Dedifferentiated amniotic fluid mesenchymal stem cell (primary cell): ENCODE results near the gene TTC28.

Experiments
- DNase-seq: peaks from one replicate; pipeline ENCODE4 v3.0.0-alpha.2; 2016; ENCODE audit errors: extremely low spot score

The TTC28 gene

DNA sequence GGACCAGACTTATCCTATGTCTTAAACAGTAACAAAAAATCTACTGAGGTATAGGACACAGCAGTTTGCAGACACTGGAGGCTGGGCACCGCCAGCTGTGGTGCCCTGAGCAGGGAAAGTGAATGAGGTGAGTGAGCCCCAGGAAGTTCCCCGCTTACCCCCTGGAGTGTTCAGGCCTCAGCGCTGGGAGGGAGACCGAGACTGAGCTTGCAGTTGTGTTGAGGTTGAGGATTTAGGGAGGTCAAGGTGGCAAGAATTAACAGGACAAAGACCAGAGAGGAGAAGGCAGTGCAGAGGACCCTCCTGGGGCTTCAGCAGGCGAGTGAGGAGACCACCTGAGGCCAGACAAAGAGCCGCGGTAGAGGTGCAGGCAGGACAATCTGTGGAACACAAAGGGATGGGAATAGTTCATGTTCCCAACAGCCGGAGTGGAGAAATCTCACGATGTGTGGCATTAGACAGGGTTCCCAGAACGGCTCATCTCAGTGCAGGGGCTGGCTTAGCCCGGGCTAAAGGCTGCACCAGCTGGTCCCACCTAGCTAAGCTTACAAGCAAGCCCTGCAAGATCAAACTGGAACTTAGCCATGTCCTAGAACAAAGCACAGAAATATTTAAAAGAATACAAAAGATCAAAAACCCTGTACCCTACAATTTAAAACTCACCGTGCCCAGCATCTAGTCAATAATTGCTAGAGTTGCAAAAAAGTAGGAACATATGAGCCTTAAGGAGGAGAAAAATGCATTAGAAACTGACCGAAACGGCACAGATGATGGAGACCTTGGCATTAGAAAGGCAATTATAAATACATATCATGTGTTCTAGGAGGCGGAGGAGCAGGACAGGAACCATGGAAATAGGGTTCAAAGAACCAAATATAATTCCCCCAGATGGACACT lies 713.2 kb downstream of the TTC28 start:
- DNase-seq = no peak

DNA sequence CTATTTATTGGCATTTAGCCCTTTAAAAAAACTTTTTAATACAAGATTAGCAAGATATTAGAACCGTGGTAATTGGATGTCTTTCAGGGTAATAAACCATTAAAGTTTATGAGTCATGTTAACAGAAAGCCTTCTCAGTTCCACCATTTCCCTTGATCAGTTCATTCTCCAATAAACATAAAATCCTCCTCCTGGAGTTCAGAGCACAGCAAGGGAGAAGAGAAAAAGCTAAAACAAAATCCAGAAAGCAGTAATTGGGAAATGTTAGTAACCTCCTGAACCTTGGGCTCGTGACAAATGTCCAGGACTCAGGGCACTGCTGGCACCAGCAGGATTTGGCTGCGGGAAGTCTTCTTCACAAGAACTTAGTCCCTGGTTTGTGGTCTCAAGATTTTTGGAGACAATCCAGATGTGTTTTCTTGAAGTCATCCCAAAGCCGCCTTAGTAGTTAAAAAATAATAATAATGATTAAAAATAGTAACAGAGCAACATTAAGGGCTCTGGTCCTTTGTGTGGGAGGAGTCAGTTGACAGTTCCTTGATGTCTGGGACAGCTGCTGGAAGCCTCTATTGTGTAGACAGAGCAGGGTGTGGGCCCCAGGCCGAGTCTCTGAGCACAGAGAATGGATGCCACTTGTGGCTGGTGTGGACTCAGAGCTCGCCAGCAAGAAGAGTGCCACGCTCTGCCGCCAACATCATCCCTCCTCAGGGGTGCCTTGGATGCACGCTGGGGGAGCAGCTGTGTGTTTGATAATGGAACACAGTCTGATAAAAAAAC lies 717.2 kb downstream of the TTC28 start:
- no peak for DNase-seq

DNA sequence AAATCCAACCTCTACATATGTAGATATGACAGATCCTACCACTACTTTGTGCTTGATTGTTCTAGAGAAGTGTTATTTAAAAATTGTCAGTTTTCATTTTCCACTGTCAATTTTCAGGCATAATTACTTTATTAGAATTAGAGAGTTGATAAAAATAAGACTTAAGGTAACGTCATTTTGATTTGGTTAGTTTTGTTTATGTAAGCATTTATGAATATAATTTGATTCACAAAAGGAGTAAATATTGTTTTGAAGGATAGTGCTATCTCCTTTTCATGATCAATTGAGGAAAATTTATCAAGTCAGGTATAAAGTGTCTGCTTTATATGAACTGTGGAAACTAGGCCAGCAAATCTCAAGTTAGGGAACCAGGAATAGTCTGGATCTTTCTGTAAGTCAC lies 718.0 kb downstream of the TTC28 start:
- DNase-seq = no peak

DNA sequence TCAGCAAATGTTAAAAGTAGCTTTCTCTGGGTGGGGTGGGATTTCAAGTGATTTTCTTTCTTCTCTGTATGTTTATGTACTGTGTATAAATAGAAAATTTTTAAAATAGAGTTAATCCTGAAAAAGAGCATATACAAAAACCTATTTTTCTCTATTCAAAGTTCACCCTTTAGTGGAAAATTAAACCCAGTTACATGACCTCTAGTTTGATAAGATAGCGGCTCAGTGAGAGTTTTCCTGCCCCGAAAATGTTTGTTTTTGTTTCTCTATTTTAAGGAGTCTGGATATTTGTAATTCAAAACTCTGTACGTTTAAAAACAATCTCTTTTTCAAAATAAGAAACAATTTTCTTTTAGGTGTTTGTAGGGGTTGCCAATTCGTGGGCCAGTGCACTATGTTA lies 718.5 kb downstream of the TTC28 start:
- DNase-seq = no peak

DNA sequence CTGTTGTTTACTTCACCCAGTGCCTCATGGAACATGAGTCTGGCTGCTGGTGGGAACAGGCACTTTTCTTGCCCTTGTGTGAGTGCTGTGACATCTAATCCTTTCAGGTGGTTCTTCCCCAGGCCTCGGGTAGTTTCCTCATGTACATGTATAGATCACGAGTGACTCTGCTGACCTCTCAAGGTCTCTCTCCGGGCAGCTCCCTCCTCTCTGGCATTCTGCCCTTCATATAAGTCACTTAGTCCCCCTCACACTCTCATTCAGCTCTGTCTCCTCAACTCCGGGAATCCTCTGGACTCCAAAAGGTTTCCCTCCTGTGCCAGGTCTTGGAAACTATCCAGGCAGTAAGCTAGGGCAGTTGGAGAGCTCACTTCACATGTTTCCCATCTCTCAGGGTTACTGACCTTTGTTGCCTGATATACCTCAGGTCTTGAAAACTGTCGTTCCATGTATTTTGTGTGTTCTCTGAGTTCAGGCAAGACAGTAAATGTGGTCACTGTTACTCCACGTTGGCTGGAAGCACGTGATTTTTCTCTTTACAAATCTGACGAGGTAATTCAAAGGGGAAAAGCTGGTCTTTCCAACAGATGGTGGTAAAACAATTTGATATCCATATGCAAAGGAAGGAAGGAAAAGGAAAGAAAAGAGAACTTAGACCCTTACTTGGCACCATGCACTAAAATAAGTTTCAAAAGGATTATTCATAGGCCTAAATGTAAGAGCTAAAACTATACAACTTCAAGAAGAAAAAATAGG lies 720.1 kb downstream of the TTC28 start:
- no peak for DNase-seq

DNA sequence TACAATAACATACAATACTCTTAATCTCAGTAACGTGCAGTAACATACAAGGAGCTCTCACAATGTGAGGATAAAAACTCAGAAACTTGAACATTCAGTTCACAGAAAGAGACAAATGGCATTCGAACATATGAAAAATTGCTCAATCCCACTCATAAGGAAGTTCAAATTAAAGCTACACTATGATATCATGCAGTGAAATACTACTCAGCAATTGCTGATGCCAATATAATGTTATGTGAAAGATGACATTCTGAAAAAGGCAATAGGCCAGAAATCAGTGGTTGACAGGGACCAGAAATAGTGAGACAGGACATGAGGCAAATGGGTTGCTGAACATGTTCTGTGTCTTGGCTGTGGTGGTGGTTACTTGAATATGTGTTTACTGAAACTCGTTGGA lies 726.9 kb downstream of the TTC28 start:
- peak; percentile 57 for DNase-seq

DNA sequence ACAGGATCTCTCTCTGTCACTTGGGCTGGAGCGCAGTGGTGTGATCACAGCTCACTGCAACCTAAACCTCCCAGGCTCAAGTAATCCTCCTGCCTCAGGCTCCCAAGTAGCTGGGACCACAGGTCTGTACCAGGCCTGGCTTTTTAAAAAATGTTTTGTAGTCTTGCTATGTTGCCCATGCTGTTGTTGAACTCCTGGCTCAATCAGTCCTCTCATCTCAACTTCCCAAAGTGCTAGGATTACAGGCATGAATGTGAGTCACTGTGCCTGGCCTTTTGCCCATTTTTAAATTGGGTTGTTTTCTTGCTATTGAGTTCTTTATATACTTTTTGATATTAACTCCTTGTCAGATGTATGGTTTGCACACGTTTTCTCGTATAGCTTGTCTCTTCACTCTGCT lies 727.5 kb downstream of the TTC28 start:
- peak; percentile 65 for DNase-seq

DNA sequence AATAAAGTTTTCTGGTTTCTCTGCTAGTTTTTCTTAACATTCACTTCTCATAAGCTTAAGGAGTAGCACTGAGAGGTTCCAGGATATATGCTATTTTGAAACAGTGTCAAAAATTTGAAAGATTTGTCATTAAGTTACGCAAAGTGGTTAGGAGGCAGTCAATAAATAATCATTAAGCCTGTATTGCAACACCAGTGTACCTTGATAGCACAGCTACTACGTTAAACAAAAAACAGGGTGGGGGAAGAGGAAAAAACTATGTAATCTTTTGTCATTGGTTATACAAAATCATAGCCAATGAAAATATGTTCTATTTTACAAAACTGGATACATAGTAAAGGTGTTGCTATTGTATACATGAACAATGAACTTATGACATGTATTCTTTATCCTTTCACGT lies 730.2 kb downstream of the TTC28 start:
- no peak for DNase-seq

DNA sequence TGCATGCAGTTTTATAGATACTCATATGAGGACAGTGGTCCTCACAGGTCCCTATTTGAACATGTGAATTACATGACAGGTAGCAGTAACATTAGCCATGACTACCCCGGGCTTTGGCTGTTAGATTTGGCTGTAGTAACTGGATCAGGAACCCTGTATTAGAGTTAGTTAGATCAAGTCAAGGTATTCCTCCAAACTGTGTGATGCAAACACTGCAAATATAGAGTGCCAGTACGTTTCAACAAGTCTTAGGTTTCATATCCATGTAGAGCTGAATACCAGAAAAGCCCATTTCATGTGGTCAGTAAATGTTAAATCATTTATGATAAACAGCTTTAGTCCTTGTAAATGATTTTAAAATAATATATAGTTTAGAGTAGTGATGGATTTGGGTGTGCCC lies 731.1 kb downstream of the TTC28 start:
- DNase-seq = no peak

DNA sequence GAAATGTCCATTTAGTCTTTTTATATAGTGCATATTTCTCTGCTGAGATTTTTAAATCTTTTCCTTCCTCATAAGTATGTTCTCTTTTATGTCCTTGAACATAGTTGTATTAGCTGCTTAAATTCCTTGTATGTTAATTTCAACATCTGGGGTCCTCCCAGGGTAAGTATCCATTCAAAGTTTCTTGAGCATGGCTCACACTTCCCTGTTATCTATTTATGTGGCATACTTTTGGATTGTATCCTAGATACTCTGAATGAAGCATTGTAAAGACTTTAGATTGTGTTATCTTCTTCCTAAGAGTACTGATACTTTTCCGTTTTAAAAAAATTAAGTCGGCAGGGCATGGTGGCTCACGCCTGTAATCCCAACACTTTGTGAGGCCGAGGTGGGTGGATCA lies 732.2 kb downstream of the TTC28 start:
- DNase-seq = no peak

DNA sequence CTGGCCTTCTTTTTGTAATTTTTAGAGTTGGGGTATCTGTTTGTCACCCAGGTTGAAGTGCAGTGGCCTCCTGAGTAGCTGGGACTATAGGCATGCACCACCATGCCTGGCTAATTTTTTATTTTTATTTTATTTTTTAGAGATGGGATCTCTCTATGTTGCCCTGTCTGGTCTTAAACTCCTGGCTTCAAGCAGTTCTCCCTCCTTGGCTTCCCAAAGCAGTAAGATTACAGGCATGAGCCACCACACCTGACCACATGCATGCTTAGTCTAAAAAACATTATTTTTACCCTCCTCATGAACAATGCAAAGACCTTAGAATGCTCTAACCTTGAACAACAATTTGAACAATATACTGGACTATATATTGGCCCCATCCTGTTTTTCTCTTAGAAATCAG lies 738.5 kb downstream of the TTC28 start:
- DNase-seq = no peak

DNA sequence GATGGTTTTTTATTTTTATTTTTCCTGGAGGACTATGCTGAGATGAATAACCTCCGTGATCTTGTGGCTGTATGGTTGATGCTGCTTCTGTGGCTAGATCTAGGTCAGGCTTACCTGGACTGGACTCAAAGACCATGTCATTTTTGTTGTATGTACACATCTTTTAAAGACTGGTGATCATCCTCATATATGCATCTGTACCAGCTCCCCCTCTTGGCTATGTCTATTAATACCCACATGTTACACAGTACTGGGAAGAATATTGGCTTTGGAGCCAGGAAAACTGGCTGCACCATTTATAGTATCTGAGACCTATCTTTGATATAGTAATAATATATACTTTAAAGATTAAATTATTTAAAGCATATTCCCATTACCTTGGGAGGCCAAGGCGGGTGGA lies 742.2 kb downstream of the TTC28 start:
- DNase-seq = no peak

DNA sequence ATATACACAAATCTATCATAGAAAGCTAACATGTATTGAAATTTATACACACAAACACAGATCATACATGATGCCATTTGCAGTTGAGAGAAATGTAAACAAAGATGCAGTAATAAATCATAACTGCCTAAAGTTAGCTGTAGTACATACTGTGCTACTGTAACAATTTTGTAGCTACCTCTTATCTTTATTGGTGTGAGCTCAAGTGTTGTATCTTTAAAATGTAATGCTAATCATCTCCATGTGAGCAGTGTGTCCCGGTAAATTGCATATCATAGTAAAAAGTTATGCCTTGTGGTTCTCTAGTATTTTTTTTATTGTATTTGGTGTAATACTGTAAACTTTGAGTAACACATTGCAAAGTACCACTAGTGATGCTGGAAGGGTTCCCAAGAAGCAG lies 743.7 kb downstream of the TTC28 start:
- no peak for DNase-seq

DNA sequence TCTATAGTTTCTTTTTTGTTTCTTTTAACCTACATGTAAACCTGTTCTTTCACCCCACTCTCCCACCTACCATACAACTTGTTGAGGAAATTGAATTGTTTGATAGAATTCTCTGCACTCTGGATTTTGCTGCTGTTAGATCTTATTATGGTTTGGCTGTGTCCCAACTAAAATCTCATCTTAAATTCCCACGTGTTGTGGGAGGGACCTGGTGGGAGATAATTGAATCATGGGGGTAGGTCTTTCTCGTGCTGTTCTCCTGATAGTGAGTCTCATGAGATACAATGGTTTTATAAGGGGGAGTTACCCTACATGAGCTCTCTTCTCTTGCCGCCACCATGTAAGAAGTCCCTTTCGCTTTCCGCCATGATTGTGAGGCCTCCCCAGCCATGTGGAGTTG lies 745.6 kb downstream of the TTC28 start:
- no peak for DNase-seq

DNA sequence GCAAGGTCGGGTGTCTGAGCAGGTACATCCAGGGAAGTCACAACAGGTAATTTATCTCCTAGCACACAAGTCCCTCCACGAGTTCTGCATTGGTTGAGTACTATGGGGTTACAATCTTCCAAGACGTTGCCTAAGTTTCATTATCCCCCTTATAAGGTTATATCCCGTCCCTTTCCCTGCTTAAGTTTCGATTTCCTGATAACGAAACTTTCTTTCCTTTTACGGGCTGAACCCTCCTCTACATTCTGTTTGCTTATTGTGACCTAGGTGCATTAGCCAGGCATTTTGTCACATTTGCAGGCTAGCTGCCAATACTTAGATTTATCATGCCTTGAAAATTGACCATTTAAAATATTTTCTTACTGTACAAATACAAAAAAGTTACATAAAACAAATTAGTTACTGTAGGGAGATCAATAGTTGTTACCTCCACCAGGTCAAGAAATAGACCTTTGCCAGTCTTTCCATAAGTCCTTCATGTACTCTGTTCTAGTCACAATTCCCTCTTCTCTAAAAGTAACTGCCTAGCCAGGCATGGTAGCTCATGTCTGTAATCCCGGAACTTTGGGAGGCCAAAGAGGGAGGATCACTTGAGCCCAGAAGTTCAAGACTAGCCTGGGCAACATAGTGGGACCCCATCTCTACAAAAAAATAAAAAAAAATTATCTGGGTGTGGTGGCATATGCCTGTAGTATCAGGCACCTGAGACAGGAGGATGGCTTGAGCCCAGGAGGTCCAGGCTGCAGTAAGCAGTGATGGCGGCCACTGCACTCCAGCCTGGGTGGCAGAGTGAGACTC lies 746.3 kb downstream of the TTC28 start:
- no peak for DNase-seq

DNA sequence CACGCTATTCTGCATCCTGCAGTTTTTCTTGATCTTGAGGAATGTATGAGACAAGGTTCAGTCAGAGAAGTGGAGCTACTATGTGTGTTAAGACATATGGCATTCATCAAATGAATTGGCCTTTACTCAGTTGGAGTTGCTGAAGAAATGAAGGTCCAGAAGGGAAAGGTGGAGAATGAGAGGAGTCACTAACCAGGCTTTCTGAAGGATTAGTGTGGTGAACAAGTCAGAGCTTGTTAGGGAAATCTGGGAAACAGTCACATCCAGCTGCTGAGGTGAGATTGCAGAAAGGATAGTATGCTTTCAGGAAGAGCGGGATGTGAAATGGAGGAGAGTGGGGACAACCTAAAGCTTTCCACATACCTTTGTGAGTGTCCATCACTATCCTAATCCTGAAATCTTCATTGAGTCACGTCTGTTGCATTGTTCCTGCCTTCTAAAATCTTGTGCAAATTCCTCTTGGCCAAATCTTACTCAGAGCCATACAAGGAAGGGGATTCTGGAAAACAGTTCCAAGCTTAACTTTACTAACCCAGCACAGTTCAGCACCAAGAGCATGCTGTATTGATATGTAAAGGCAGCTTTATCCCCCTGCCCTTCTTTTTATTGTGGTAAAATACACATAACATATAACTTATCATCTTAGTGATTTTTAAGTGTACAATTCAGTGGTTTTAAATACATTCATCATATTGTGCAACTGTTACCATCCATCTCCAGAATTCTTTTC lies 749.1 kb downstream of the TTC28 start:
- DNase-seq = peak; percentile 44
